ENCODE measurements around the gene F7. TPM values are rescaled to one million over a fixed set of nuclear protein-coding genes. Genes with fewer than 3 reads are reported as not detected.
"Not testable (repeated sequence)": the region's sequence is repeated elsewhere in the genome, so short reads cannot be mapped to it uniquely, and the experiment has no call there.

Gene F7
- total RNA-seq, 1 donor from 2014 or later: not detected

- H3K27me3 Mint-ChIP-seq (ENCODE audit: unreplicated experiment): peaks cover 7% of the 10 kb centered on the region
- DNase-seq: no peak
Measured at GRCh38 chr13:113160983-113161382, 55.4 kb downstream of the F7 start.

GRCh38 chr13:113161433-113161832, 55.8 kb downstream of the F7 start:
- H3K9me3 Mint-ChIP-seq (ENCODE audit: unreplicated experiment): peaks cover 2% of the 10 kb centered on the region
- H3K4me3 Mint-ChIP-seq (ENCODE audit: unreplicated experiment): no peak overlapping the region
- no peak for TF ChIP-seq CTCF (IDR thresholded peaks at IDR 0.05; ENCODE audit: partially characterized antibody, unreplicated experiment)
- peaks cover 9% of the 10 kb centered on the region for H3K4me1 Mint-ChIP-seq (ENCODE audit: low read depth, unreplicated experiment)
- H3K27me3 Mint-ChIP-seq (ENCODE audit: unreplicated experiment): peaks cover 7% of the 10 kb centered on the region
- no peak overlapping the region for H3K27ac Mint-ChIP-seq (ENCODE audit: unreplicated experiment)
- no peak for DNase-seq
- H3K36me3 Mint-ChIP-seq (ENCODE audit: unreplicated experiment): no peaks in the 10 kb centered on the region

More at GRCh38 chr13:113160983-113161382, 55.4 kb downstream of the F7 start:
- no peak overlapping the region for H3K4me3 Mint-ChIP-seq (ENCODE audit: unreplicated experiment)
- TF ChIP-seq CTCF (IDR thresholded peaks at IDR 0.05; ENCODE audit: partially characterized antibody, unreplicated experiment): no peak
- no peaks in the 10 kb centered on the region for H3K36me3 Mint-ChIP-seq (ENCODE audit: unreplicated experiment)
- peaks cover 2% of the 10 kb centered on the region for H3K9me3 Mint-ChIP-seq (ENCODE audit: unreplicated experiment)
- no peak overlapping the region for H3K27ac Mint-ChIP-seq (ENCODE audit: unreplicated experiment)
- peaks cover 9% of the 10 kb centered on the region for H3K4me1 Mint-ChIP-seq (ENCODE audit: low read depth, unreplicated experiment)

GRCh38 chr13:113161975-113162374, 56.4 kb downstream of the F7 start:
- H3K4me3 Mint-ChIP-seq (ENCODE audit: unreplicated experiment); H3K36me3 Mint-ChIP-seq (ENCODE audit: unreplicated experiment); H3K4me1 Mint-ChIP-seq (ENCODE audit: low read depth, unreplicated experiment); H3K9me3 Mint-ChIP-seq (ENCODE audit: unreplicated experiment); H3K27me3 Mint-ChIP-seq (ENCODE audit: unreplicated experiment); H3K27ac Mint-ChIP-seq (ENCODE audit: unreplicated experiment); DNase-seq: not testable (repeated sequence)

GRCh38 chr13:113162783-113163685, 57.4 kb downstream of the F7 start:
- peaks cover 2% of the 10 kb centered on the region for H3K9me3 Mint-ChIP-seq (ENCODE audit: unreplicated experiment)

GRCh38 chr13:113164492-113164891, 58.9 kb downstream of the F7 start:
- H3K4me1 Mint-ChIP-seq (ENCODE audit: low read depth, unreplicated experiment): peaks cover 6% of the 10 kb centered on the region
- H3K4me3 Mint-ChIP-seq (ENCODE audit: unreplicated experiment): no peak overlapping the region
- TF ChIP-seq CTCF (IDR thresholded peaks at IDR 0.05; ENCODE audit: partially characterized antibody, unreplicated experiment): no peak

More at GRCh38 chr13:113162783-113163685, 57.4 kb downstream of the F7 start:
- Mint-ChIP-seq H3K4me1 (ENCODE audit: low read depth, unreplicated experiment) (peaks cover 6% of the 10 kb centered on the region), H3K4me3 (ENCODE audit: unreplicated experiment) (no peak overlapping the region), H3K27ac (ENCODE audit: unreplicated experiment) (no peak overlapping the region), H3K27me3 (ENCODE audit: unreplicated experiment) (peaks cover 9% of the 10 kb centered on the region), H3K36me3 (ENCODE audit: unreplicated experiment) (no peaks in the 10 kb centered on the region)
- DNase-seq: no peak
- TF ChIP-seq CTCF (IDR thresholded peaks at IDR 0.05; ENCODE audit: partially characterized antibody, unreplicated experiment): no peak

More at GRCh38 chr13:113164492-113164891, 58.9 kb downstream of the F7 start:
- peaks cover 2% of the 10 kb centered on the region for H3K9me3 Mint-ChIP-seq (ENCODE audit: unreplicated experiment)
- no peak overlapping the region for H3K27ac Mint-ChIP-seq (ENCODE audit: unreplicated experiment)
- H3K27me3 Mint-ChIP-seq (ENCODE audit: unreplicated experiment): peaks cover 9% of the 10 kb centered on the region
- H3K36me3 Mint-ChIP-seq (ENCODE audit: unreplicated experiment): no peaks in the 10 kb centered on the region
- DNase-seq: no peak
